ENCODE results near the gene RNF26. TPM values are rescaled to one million over a fixed set of nuclear protein-coding genes. Genes with fewer than 3 reads are reported as not detected.
A peak's percentile ranks its signal among the peaks of the same experiment; 100 is the strongest.

RNF26 gene
- polyA plus RNA-seq, 1 donor, result 25.2 TPM

- Histone ChIP-seq H3K9me3 (ENCODE audit: control insufficient read depth, low read depth, low read length) (no peaks in the 10 kb centered on the region), H3K27ac (ENCODE audit: low read length) (no peak overlapping the region), H3K27me3 (ENCODE audit: control insufficient read depth, insufficient read depth, low read length) (peaks cover 24% of the 10 kb centered on the region), H3K4me3 (ENCODE audit: low read length) (no peak overlapping the region), H3K4me1 (ENCODE audit: control insufficient read depth, insufficient read depth, low read length) (peaks cover 34% of the 10 kb centered on the region), H3K36me3 (ENCODE audit: control insufficient read depth, insufficient read depth, low read length) (peaks cover 2% of the 10 kb centered on the region)
- no CpG with 5 or more reads among the region's 7 CpGs for WGBS (ENCODE audit: insufficient coverage, low lambda C conversion rate)
- DNase-seq, result no peak
These were observed 7.6 kb downstream of the RNF26 start for GRCh38 chr11:119342023-119342300.

- no CpG with 5 or more reads among the region's 10 CpGs for WGBS (ENCODE audit: insufficient coverage, low lambda C conversion rate)
- Histone ChIP-seq H3K36me3 (ENCODE audit: control insufficient read depth, insufficient read depth, low read length) (no peaks in the 10 kb centered on the region), H3K4me1 (ENCODE audit: control insufficient read depth, insufficient read depth, low read length) (peaks cover 31% of the 10 kb centered on the region), H3K9me3 (ENCODE audit: control insufficient read depth, low read depth, low read length) (no peaks in the 10 kb centered on the region), H3K27ac (ENCODE audit: low read length) (no peak overlapping the region), H3K4me3 (ENCODE audit: low read length) (no peak overlapping the region), H3K27me3 (ENCODE audit: control insufficient read depth, insufficient read depth, low read length) (peaks cover 24% of the 10 kb centered on the region)
- DNase-seq, result no peak
These were observed 8.2 kb downstream of the RNF26 start for GRCh38 chr11:119342362-119343130.

GRCh38 chr11:119343726-119344125 is 9.4 kb downstream of the RNF26 start:
- H3K4me1 ChIP-seq (ENCODE audit: control insufficient read depth, insufficient read depth, low read length), result peaks cover 21% of the 10 kb centered on the region
- H3K27ac ChIP-seq (ENCODE audit: low read length), result no peak overlapping the region
- no CpG with 5 or more reads among the region's 7 CpGs for WGBS (ENCODE audit: insufficient coverage, low lambda C conversion rate)
- peaks cover 24% of the 10 kb centered on the region for H3K27me3 ChIP-seq (ENCODE audit: control insufficient read depth, insufficient read depth, low read length)
- no peak for DNase-seq
- no peaks in the 10 kb centered on the region for H3K9me3 ChIP-seq (ENCODE audit: control insufficient read depth, low read depth, low read length)
- no peaks in the 10 kb centered on the region for H3K36me3 ChIP-seq (ENCODE audit: control insufficient read depth, insufficient read depth, low read length)
- no peak overlapping the region for H3K4me3 ChIP-seq (ENCODE audit: low read length)

GRCh38 chr11:119344291-119345010 is 10.1 kb downstream of the RNF26 start:
- no peak for DNase-seq
- Histone ChIP-seq H3K27ac (ENCODE audit: low read length) (no peak overlapping the region), H3K9me3 (ENCODE audit: control insufficient read depth, low read depth, low read length) (no peaks in the 10 kb centered on the region), H3K36me3 (ENCODE audit: control insufficient read depth, insufficient read depth, low read length) (no peaks in the 10 kb centered on the region), H3K27me3 (ENCODE audit: control insufficient read depth, insufficient read depth, low read length) (peaks cover 20% of the 10 kb centered on the region), H3K4me1 (ENCODE audit: control insufficient read depth, insufficient read depth, low read length) (peaks cover 17% of the 10 kb centered on the region), H3K4me3 (ENCODE audit: low read length) (no peak overlapping the region)
- no CpG with 5 or more reads among the region's 14 CpGs for WGBS (ENCODE audit: insufficient coverage, low lambda C conversion rate)

GRCh38 chr11:119345685-119346084 is 11.4 kb downstream of the RNF26 start:
- Histone ChIP-seq H3K36me3 (ENCODE audit: control insufficient read depth, insufficient read depth, low read length) (no peaks in the 10 kb centered on the region), H3K4me3 (ENCODE audit: low read length) (no peak overlapping the region), H3K27me3 (ENCODE audit: control insufficient read depth, insufficient read depth, low read length) (peaks cover 11% of the 10 kb centered on the region), H3K9me3 (ENCODE audit: control insufficient read depth, low read depth, low read length) (no peaks in the 10 kb centered on the region), H3K27ac (ENCODE audit: low read length) (no peak overlapping the region), H3K4me1 (ENCODE audit: control insufficient read depth, insufficient read depth, low read length) (peaks cover 9% of the 10 kb centered on the region)
- DNase-seq, result no peak
- WGBS (ENCODE audit: insufficient coverage, low lambda C conversion rate), result no CpG with 5 or more reads among the region's 12 CpGs

- DNase-seq, result no peak
- Histone ChIP-seq H3K27me3 (ENCODE audit: control insufficient read depth, insufficient read depth, low read length) (peaks cover 2% of the 10 kb centered on the region), H3K4me3 (ENCODE audit: low read length) (no peak within 1 kb of the TSS), H3K36me3 (ENCODE audit: control insufficient read depth, insufficient read depth, low read length) (no peaks in the 10 kb centered on the region), H3K27ac (ENCODE audit: low read length) (no peak within 1 kb of the TSS), H3K4me1 (ENCODE audit: control insufficient read depth, insufficient read depth, low read length) (peaks cover under 1% of the 10 kb centered on the region), H3K9me3 (ENCODE audit: control insufficient read depth, low read depth, low read length) (no peaks in the 10 kb centered on the region)
- WGBS (ENCODE audit: insufficient coverage, low lambda C conversion rate), result no CpG with 5 or more reads among the region's 6 CpGs
These were observed 12.3 kb downstream of the RNF26 start, which contains the start of gene MFRP for GRCh38 chr11:119346605-119347004. MFRP (minus strand) TSS chr11:119346705; CDS start chr11:119346513, 192 bp downstream.

- WGBS (ENCODE audit: insufficient coverage, low lambda C conversion rate), result no CpG with 5 or more reads among the region's 2 CpGs
- H3K27me3 ChIP-seq (ENCODE audit: control insufficient read depth, insufficient read depth, low read length), result peaks cover 2% of the 10 kb centered on the region
- no peaks in the 10 kb centered on the region for H3K36me3 ChIP-seq (ENCODE audit: control insufficient read depth, insufficient read depth, low read length)
- peak in 1 of 2 donors; percentile 65 for DNase-seq
- H3K27ac ChIP-seq (ENCODE audit: low read length), result no peak overlapping the region
- no peak overlapping the region for H3K4me3 ChIP-seq (ENCODE audit: low read length)
- H3K4me1 ChIP-seq (ENCODE audit: control insufficient read depth, insufficient read depth, low read length), result no peaks in the 10 kb centered on the region
- H3K9me3 ChIP-seq (ENCODE audit: control insufficient read depth, low read depth, low read length), result no peaks in the 10 kb centered on the region
These were observed 12.9 kb downstream of the RNF26 start for GRCh38 chr11:119347242-119347641.

GRCh38 chr11:119347940-119348605 is 13.7 kb downstream of the RNF26 start:
- H3K27me3 ChIP-seq (ENCODE audit: control insufficient read depth, insufficient read depth, low read length), result no peaks in the 10 kb centered on the region
- no peaks in the 10 kb centered on the region for H3K9me3 ChIP-seq (ENCODE audit: control insufficient read depth, low read depth, low read length)
- H3K27ac ChIP-seq (ENCODE audit: low read length), result no peak overlapping the region
- H3K36me3 ChIP-seq (ENCODE audit: control insufficient read depth, insufficient read depth, low read length), result no peaks in the 10 kb centered on the region
- DNase-seq, result no peak
- no peak overlapping the region for H3K4me3 ChIP-seq (ENCODE audit: low read length)
- H3K4me1 ChIP-seq (ENCODE audit: control insufficient read depth, insufficient read depth, low read length), result peaks cover 5% of the 10 kb centered on the region
- WGBS (ENCODE audit: insufficient coverage, low lambda C conversion rate), result no CpG with 5 or more reads among the region's 16 CpGs

- Histone ChIP-seq H3K4me1 (ENCODE audit: control insufficient read depth, insufficient read depth, low read length) (peaks cover 12% of the 10 kb centered on the region), H3K36me3 (ENCODE audit: control insufficient read depth, insufficient read depth, low read length) (no peaks in the 10 kb centered on the region), H3K9me3 (ENCODE audit: control insufficient read depth, low read depth, low read length) (no peaks in the 10 kb centered on the region), H3K27ac (ENCODE audit: low read length) (no peak overlapping the region), H3K4me3 (ENCODE audit: low read length) (no peak overlapping the region), H3K27me3 (ENCODE audit: control insufficient read depth, insufficient read depth, low read length) (no peaks in the 10 kb centered on the region)
- no peak for DNase-seq
- no CpG with 5 or more reads among the region's 6 CpGs for WGBS (ENCODE audit: insufficient coverage, low lambda C conversion rate)
These were observed 16.0 kb downstream of the RNF26 start for GRCh38 chr11:119350302-119350701.

- WGBS (ENCODE audit: insufficient coverage, low lambda C conversion rate), result 40% methylated on average over 1 of the region's 2 CpGs
- H3K4me1 ChIP-seq (ENCODE audit: control insufficient read depth, insufficient read depth, low read length), result peaks cover 12% of the 10 kb centered on the region
- no peaks in the 10 kb centered on the region for H3K27me3 ChIP-seq (ENCODE audit: control insufficient read depth, insufficient read depth, low read length)
- DNase-seq, result no peak
- no peaks in the 10 kb centered on the region for H3K9me3 ChIP-seq (ENCODE audit: control insufficient read depth, low read depth, low read length)
- H3K4me3 ChIP-seq (ENCODE audit: low read length), result no peak overlapping the region
- H3K27ac ChIP-seq (ENCODE audit: low read length), result no peak overlapping the region
- H3K36me3 ChIP-seq (ENCODE audit: control insufficient read depth, insufficient read depth, low read length), result no peaks in the 10 kb centered on the region
These were observed 16.9 kb downstream of the RNF26 start for GRCh38 chr11:119351232-119351631.
